ENCODE data around the gene CTCFL. TPM values are rescaled to one million over a fixed set of nuclear protein-coding genes. Genes with fewer than 3 reads are reported as not detected.

CTCFL gene, protein sequence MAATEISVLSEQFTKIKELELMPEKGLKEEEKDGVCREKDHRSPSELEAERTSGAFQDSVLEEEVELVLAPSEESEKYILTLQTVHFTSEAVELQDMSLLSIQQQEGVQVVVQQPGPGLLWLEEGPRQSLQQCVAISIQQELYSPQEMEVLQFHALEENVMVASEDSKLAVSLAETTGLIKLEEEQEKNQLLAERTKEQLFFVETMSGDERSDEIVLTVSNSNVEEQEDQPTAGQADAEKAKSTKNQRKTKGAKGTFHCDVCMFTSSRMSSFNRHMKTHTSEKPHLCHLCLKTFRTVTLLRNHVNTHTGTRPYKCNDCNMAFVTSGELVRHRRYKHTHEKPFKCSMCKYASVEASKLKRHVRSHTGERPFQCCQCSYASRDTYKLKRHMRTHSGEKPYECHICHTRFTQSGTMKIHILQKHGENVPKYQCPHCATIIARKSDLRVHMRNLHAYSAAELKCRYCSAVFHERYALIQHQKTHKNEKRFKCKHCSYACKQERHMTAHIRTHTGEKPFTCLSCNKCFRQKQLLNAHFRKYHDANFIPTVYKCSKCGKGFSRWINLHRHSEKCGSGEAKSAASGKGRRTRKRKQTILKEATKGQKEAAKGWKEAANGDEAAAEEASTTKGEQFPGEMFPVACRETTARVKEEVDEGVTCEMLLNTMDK
- under 0.01 TPM in 1 of 2 replicates, not detected in the other for total RNA-seq

DNA sequence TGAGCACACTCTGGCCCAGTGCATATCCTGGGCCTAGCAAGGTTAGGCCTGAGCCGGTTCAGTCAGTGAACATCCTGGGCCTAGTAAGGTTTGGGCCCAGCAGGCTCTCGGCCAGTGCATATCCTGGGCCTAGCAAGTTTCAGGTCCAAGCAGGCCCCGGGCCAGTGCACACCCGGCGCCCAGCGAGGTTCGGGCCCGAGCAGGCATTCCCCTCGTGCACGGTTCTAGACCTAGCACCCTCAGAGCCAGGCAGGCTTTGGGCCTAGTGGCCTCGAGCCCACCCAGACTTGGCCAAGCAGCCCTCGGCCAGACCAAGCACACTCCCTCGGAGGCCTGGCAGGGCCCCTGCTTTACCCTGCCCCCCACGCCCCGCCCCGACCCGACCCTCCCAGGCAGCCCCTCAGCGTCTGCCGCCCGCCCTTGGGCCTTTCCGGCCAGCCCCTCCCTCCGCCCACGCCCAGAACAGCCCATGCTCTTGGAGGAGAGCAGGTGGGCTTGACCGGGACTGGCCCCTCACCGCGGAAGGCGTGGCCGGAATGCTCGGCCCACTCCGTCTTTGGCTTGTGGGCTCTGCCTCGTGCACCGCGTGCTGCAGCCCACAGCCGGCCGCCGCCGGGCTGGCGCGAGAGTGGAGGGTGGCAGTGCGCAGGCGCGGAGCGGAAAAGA is at the start of gene CTCFL:
Gene CTCFL, minus strand, starts transcription at position 630 of the 666 bp plus-strand sequence. CDS start 935 bp downstream, outside the sequence.

DNA sequence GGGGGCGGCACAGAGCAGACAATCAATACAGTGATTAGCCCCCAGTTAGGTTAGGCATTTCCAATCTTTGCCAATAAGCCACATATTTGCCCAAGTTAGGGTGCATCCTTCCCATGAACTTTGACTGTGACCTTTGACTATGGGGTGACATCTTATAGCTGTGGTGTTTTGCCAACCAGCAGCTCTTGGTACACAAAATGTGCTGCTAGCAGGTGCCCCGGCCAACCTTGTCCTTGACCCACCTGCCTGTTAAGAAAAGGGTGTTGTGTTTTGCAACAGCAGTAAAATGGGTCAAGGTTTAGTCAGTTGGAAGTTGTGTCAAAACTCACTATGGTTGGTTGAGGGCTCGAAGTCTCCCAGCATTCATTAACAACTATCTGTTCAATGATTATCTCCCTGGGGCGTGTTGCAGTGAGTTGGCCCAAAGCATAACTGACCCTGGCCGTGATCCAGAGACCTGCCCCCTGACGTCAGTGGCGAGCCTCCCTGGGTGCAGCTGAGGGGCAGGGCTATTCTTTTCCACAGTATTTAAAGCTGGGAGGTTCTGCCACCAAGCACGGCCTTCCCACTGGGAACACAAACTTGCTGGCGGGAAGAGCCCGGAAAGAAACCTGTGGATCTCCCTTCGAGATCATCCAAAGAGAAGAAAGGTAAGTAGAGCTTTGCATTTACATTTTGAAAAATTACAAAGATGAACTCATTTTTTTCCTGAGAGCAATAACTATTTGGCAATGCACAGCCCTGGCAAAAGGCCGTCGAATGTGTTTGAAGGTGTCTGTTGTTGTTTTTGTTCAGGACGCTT is 35.8 kb upstream of the CTCFL start, which contains the start of gene PCK1:
Gene PCK1, plus strand, starts transcription at position 557 of the 802 bp plus-strand sequence. CDS start 302 bp downstream, outside the sequence.

Other genes starting within 250 kb of the CTCFL start
- not detected in 2 replicates for gene SPO11, start 195.3 kb downstream of the CTCFL start, total RNA-seq
- 30.1 and 36.9 TPM in 2 replicates for gene RAE1, start 173.9 kb downstream of the CTCFL start, total RNA-seq
- 22.0 and 25.8 TPM in 2 replicates for gene RBM38, start 133.7 kb downstream of the CTCFL start, total RNA-seq
- not detected in 2 replicates for gene PCK1, start 36.0 kb upstream of the CTCFL start, total RNA-seq
- not detected in 2 replicates for gene ZBP1, start 95.3 kb upstream of the CTCFL start, total RNA-seq
- 11.8 and 25.2 TPM in 2 replicates for gene PMEPA1, start 184.9 kb upstream of the CTCFL start, total RNA-seq

Data from vein endothelial cell (primary cell).